Central memory CD8-positive, alpha-beta T cell (primary cell): ENCODE data around the gene RFX3.

ENCODE experiments used
- ATAC-seq: fragments of 150-1000 bp; cut with Tn5 transposase; replicated peaks from 2 replicates; pipeline ENCODE4 v1.10.0; 2022; ENCODE audit warnings: mild to moderate bottlenecking, moderate FRiP score, moderate number of reproducible peaks; ENCODE audit not compliant: poor library complexity, severe bottlenecking; ENCODE audit errors: extremely low read depth
- DNase-seq, 2 donors: peaks; one replicate each; pipeline ENCODE4 v3.0.0; 2021; ENCODE audit warnings: low spot score in 2 of 2
- H3K27ac Mint-ChIP-seq: one replicate; pipeline ENCODE4 v1.8.0; 2022; ENCODE audit warnings: low read depth, mild to moderate bottlenecking, moderate library complexity, mixed read lengths
- H3K27me3 Mint-ChIP-seq: one replicate; pipeline ENCODE4 v1.8.0; 2022; ENCODE audit warnings: mixed read lengths
- H3K36me3 Mint-ChIP-seq: one replicate; pipeline ENCODE4 v1.8.0; 2022; ENCODE audit warnings: mild to moderate bottlenecking, moderate library complexity, mixed read lengths; ENCODE audit not compliant: insufficient read depth
- H3K4me1 Mint-ChIP-seq: one replicate; pipeline ENCODE4 v1.8.0; 2022; ENCODE audit warnings: mixed read lengths
- H3K4me3 Mint-ChIP-seq: one replicate; pipeline ENCODE4 v1.8.0; 2022; ENCODE audit warnings: mild to moderate bottlenecking, moderate library complexity, mixed read lengths
- H3K9me3 Mint-ChIP-seq: one replicate; pipeline ENCODE4 v1.8.0; 2022; ENCODE audit warnings: mixed read lengths

RFX3 gene

DNA sequence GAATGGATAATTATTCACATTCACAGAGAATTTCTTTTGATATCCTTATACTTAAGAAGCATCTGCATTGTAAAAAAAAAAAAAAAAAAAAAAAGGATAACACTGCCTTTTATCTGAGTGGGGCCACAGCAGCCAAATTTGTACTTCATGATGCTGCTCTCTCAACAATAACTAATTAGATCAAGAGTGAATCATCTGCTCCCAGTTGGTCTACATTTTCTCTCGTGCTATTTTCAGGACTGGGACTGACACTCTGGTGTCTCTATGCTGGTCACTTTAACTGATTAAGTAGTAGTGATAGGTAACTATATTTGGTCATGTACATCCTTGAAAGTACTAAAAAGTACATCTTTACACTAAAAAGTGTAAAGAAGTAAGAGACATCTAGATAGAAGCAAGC lies 90.1 kb downstream of the RFX3 start:
- Mint-ChIP-seq H3K9me3 (no peaks in the 10 kb centered on the region), H3K36me3 (peaks cover 2% of the 10 kb centered on the region), H3K27ac (no peak overlapping the region), H3K27me3 (no peaks in the 10 kb centered on the region), H3K4me3 (no peak overlapping the region), H3K4me1 (peaks cover 10% of the 10 kb centered on the region)
- ATAC-seq (no peak), DNase-seq (no peak)

DNA sequence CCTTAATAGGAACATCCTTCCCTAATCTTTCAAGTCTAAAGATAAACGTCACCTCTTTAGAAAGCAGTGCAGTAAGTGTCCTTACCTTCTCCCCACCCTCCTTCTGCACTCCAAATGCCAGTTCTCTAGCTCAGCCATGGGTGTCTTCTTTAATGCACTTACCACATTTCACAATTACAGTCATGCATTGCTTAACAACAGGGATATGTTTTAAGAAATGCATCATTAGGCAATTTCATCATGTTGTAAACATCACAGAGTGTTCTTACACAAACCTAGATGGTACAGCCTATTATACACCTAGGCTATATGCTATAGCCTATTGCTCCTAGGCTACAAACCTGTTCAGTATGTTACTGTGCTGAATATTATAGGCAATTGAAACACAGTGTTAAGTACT lies 91.2 kb downstream of the RFX3 start:
- Mint-ChIP-seq H3K27ac (no peak overlapping the region), H3K4me3 (no peak overlapping the region), H3K27me3 (no peaks in the 10 kb centered on the region), H3K9me3 (no peaks in the 10 kb centered on the region), H3K4me1 (peaks cover 7% of the 10 kb centered on the region), H3K36me3 (peaks cover 2% of the 10 kb centered on the region)
- ATAC-seq (no peak), DNase-seq (no peak)

DNA sequence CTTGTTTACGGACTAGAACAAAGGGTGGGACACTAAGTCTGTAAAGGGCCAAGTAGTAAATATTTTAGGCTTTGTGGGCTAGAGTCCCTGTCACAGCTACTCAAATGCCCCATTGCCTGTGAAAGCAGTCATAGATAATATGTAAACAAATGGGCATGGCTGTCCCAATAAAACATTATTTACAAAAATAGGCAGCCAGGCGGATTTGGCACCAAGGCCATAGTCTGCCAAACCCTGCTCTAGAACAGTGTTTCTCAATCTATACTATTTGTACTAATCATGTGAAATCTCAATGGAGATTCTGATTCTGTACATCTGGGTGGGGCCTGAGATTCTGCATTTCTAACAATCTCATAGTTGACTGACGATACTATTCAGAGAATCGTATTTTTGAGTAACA lies 92.0 kb downstream of the RFX3 start:
- DNase-seq, result no peak

DNA sequence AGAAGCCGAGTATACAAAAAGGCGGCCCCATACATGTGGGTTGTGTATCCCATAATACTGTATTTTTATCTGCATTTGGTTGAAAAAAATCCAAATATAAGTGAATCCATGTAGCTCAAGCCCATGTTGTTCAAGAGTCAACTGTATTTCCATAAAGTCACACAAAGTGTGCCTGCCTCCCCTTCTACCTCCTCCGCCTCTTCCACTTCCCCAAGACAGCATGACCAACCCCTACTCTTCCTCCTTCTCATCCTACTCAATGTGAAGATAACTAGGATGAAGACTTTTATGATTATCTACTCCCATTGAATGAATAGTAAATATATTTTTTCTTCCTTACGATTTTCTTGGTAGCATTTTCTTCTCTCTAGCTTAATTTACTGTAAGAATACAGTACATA lies 92.7 kb downstream of the RFX3 start:
- DNase-seq, result no peak

More for the DNA sequence above, 92.0 kb downstream of the RFX3 start:
- H3K4me1 Mint-ChIP-seq, result peaks cover 7% of the 10 kb centered on the region
- H3K27ac Mint-ChIP-seq, result no peak overlapping the region
- no peak overlapping the region for H3K4me3 Mint-ChIP-seq
- peaks cover 2% of the 10 kb centered on the region for H3K36me3 Mint-ChIP-seq
- no peaks in the 10 kb centered on the region for H3K9me3 Mint-ChIP-seq
- H3K27me3 Mint-ChIP-seq, result no peaks in the 10 kb centered on the region
- ATAC-seq, result no peak

DNA sequence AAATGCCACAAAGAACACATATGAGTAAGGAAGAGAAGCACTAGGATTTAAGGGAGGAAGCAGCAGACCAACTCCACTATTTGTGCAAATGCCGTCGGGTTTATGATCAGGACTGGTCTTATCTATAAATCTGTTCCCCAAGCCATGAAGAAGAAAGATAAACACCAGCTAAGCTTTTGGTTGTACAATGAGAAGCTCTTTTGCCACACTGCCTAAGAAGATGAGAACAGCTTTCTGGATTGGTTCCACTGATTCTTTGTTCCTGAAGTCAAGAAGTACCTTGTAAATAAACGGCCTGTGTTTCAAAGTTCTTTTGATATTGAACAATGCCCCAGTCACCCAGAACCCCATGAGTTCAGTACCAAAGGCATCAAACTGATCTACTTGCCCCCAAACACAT lies 93.9 kb downstream of the RFX3 start:
- Mint-ChIP-seq H3K36me3 (no peaks in the 10 kb centered on the region), H3K4me3 (no peak overlapping the region), H3K4me1 (peaks cover 7% of the 10 kb centered on the region), H3K9me3 (no peaks in the 10 kb centered on the region), H3K27me3 (no peaks in the 10 kb centered on the region), H3K27ac (no peak overlapping the region)
- DNase-seq (no peak), ATAC-seq (no peak)

More for the DNA sequence above, 92.7 kb downstream of the RFX3 start:
- Mint-ChIP-seq H3K36me3 (no peaks in the 10 kb centered on the region), H3K4me3 (no peak overlapping the region), H3K27ac (no peak overlapping the region), H3K9me3 (no peaks in the 10 kb centered on the region), H3K27me3 (no peaks in the 10 kb centered on the region), H3K4me1 (peaks cover 7% of the 10 kb centered on the region)
- ATAC-seq, result no peak

DNA sequence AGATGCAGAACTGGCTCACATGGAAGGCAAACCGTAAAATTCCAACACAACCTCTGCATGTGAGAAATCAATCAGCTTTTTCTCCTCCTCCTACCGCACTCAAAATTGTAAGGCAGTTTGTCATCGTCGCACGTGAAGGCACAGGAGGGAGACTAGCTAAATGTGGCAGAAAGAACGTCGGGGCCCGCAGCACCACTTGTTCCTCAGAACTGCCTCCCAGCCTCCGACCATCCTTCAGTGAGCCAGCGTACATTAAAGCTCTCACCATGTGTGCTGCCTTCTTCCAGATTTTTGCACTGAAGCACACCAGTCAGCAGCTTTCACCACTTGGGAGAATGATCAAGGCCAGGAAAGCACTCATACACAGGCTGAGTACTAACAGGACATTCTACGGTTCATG lies 105.9 kb downstream of the RFX3 start:
- H3K36me3 Mint-ChIP-seq, result peaks cover 6% of the 10 kb centered on the region
- no peaks in the 10 kb centered on the region for H3K9me3 Mint-ChIP-seq
- H3K4me1 Mint-ChIP-seq, result peaks cover 27% of the 10 kb centered on the region
- no peak for DNase-seq
- H3K4me3 Mint-ChIP-seq, result no peak overlapping the region
- no peak overlapping the region for H3K27ac Mint-ChIP-seq
- ATAC-seq, result no peak
- no peaks in the 10 kb centered on the region for H3K27me3 Mint-ChIP-seq

DNA sequence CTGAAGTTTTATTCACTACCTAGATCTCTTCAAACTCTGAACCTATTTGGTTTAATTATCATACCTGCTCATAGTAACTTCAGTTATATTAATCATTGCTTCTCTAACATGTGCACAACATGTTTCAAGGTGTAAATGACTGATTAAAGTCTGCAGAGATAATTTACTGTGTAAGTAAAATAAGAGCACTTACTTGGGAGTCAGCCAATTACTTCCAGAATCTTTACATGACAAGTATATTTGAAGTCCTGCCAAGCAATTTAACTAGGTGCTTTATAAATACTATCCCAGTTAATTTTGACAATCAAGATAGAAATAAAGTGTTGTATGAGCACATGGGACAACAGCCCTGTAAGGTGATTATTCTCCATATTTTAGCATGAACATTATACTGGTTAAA lies 109.9 kb downstream of the RFX3 start:
- peaks cover 7% of the 10 kb centered on the region for H3K36me3 Mint-ChIP-seq

DNA sequence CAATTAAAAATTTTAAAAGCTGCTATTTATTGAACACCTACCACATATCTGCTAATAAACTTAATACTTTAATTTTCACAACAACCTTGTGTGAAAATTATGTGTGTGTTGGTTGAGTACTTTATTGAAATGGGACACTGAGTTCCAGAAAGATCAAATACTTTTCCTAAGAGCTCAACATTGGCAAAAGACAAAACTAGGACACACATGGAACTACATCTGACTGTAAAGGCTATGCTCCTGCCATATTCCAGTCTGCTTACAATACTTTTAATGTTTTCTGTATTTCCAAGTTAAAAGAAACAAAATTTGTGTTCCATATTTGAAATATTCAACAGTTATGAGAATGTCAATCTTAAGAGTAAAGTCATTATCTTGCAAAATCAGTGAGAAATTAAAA lies 111.8 kb downstream of the RFX3 start:
- DNase-seq, result no peak
- Mint-ChIP-seq H3K27me3 (no peaks in the 10 kb centered on the region), H3K27ac (no peak overlapping the region), H3K4me1 (peaks cover 15% of the 10 kb centered on the region), H3K9me3 (no peaks in the 10 kb centered on the region), H3K36me3 (peaks cover 7% of the 10 kb centered on the region), H3K4me3 (no peak overlapping the region)
- no peak for ATAC-seq

More for the DNA sequence above, 109.9 kb downstream of the RFX3 start:
- Mint-ChIP-seq H3K4me3 (no peak overlapping the region), H3K9me3 (no peaks in the 10 kb centered on the region), H3K27me3 (no peaks in the 10 kb centered on the region), H3K4me1 (peaks cover 19% of the 10 kb centered on the region), H3K27ac (no peak overlapping the region)
- ATAC-seq (no peak), DNase-seq (no peak)

DNA sequence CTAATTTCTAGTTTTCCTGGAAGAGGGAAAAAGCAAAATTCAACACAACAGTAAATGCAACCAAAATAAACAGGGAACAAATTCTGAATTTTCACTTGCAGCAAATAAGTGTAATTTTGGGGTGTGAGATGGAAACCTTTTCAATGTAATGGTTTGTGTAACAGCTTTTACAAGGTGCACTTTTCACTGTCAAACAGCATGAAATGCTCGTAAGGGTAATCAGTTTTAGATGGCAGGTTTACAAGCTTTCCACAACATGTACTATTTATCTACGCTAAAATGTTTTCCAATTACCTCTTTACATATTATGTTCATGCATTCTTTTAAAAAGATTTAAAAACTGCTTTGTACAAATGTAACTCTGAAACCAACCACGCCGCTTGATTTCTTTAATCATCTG lies 115.3 kb downstream of the RFX3 start:
- ATAC-seq (no peak), DNase-seq (no peak)
- no peak overlapping the region for H3K4me3 Mint-ChIP-seq
- H3K27me3 Mint-ChIP-seq, result no peaks in the 10 kb centered on the region
- H3K27ac Mint-ChIP-seq, result no peak overlapping the region
- no peaks in the 10 kb centered on the region for H3K9me3 Mint-ChIP-seq
- H3K36me3 Mint-ChIP-seq, result peaks cover 2% of the 10 kb centered on the region
- peaks cover 6% of the 10 kb centered on the region for H3K4me1 Mint-ChIP-seq

DNA sequence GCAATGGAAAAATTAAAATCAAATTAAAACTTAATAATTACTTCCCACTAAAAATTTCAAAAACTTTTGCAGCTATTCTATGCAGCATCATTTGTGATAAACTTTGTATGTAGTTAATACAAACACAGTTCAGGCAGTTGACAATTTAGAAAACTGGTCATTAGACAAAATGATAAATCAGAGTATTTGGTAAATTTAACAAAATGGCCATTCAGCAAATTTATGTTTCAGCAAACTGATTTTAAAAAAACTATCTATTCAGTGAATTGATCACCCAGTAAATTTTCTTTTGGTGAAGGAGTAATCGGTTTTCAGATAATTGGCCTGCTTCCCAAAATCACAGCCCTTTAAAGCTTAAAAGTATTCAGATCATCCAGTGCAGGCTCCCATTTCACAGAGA lies 116.3 kb downstream of the RFX3 start:
- H3K4me3 Mint-ChIP-seq, result no peak overlapping the region
- DNase-seq, result no peak
- no peaks in the 10 kb centered on the region for H3K9me3 Mint-ChIP-seq
- no peak for ATAC-seq
- H3K27me3 Mint-ChIP-seq, result no peaks in the 10 kb centered on the region
- no peak overlapping the region for H3K27ac Mint-ChIP-seq
- peaks cover 2% of the 10 kb centered on the region for H3K36me3 Mint-ChIP-seq
- peaks cover 11% of the 10 kb centered on the region for H3K4me1 Mint-ChIP-seq

DNA sequence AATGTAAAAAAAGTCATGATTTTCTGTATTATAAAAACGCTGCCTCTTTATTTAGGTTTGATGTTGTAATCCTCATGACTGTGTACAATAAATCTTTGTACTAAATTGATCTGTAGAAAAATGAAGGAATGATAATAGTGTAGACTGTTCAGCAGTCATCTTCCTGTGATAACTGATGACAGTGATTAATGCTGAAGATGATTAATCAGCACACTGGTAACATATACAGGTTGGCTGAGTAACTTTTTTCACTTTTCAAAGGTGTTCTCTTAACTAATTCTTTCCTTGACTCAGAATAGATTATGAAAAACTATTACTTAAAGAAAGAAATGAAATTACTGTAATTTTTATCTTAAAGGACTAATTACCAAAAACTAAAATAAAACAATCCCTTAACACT lies 122.5 kb downstream of the RFX3 start:
- Mint-ChIP-seq H3K4me1 (peaks cover 18% of the 10 kb centered on the region), H3K27ac (no peak overlapping the region), H3K9me3 (no peaks in the 10 kb centered on the region), H3K4me3 (no peak overlapping the region), H3K27me3 (no peaks in the 10 kb centered on the region), H3K36me3 (peaks cover 2% of the 10 kb centered on the region)
- DNase-seq (no peak), ATAC-seq (no peak)

DNA sequence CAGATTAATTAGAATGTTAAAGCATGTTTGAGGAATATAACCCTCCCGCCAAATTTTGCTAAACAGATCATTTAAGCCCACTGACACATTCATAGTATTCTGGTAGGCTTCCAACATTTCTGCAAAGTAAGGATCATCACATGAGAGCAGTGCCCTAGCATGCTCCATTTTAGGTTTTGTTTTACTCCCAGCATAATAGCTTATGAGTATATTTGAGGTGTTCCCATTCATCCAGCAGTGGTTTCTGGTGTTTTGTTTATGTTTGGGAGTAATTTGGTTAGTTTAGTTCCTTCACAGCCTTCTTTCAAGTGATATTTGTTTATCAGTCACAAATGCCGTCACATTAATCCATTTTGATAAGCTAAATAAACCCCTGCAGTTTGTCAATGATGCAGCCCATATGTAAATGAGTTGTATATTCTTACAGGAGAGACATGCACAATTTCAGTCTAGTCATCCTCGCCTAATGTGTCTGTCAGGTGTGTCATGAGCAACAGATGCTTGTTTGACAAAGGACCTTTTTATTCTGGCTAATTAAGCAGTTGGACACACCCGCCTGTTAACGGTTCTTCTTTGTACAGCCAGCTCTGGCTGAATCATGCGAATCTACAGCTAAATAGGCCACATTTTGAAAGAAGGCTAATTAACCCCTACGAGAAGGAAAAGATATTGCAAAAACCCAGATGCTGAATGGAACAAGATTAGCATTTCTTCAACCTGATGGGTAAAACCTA lies 124.4 kb downstream of the RFX3 start:
- Mint-ChIP-seq H3K27me3 (no peaks in the 10 kb centered on the region), H3K4me1 (peaks cover 30% of the 10 kb centered on the region), H3K27ac (no peak overlapping the region), H3K36me3 (peaks cover 4% of the 10 kb centered on the region), H3K4me3 (no peak overlapping the region), H3K9me3 (no peaks in the 10 kb centered on the region)
- DNase-seq (no peak), ATAC-seq (no peak)

DNA sequence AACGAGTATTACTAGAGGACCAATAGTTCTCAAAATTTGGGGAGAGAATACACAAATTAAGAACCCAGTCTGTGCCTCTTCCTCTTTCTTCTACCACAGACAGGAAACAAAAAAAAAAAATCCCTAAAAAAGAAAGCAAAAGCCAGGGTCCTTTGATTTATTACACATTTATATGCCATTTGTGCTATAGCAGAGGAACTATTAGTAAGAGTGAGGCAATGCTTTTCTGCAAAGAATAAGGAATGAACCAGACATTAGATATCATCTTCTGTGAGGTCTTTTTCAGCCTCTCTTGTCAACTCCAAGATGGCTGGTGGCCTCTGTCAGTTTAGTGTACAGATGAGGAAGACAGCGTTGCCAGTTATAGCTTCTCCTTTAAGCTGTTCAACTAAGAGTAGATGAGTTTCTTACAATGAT lies 127.6 kb downstream of the RFX3 start:
- H3K4me1 Mint-ChIP-seq, result peaks cover 19% of the 10 kb centered on the region
- no peaks in the 10 kb centered on the region for H3K27me3 Mint-ChIP-seq
- DNase-seq, result no peak
- peak overlapping the region; percentile 37 for H3K4me3 Mint-ChIP-seq
- peak overlapping the region; percentile 73 for H3K27ac Mint-ChIP-seq
- no peaks in the 10 kb centered on the region for H3K9me3 Mint-ChIP-seq
- no peak for ATAC-seq
- peaks cover 16% of the 10 kb centered on the region for H3K36me3 Mint-ChIP-seq
